ENCODE measurements around the gene ZPBP. TPM values are rescaled to one million over a fixed set of nuclear protein-coding genes. Genes with fewer than 3 reads are reported as not detected.

Gene ZPBP, protein sequence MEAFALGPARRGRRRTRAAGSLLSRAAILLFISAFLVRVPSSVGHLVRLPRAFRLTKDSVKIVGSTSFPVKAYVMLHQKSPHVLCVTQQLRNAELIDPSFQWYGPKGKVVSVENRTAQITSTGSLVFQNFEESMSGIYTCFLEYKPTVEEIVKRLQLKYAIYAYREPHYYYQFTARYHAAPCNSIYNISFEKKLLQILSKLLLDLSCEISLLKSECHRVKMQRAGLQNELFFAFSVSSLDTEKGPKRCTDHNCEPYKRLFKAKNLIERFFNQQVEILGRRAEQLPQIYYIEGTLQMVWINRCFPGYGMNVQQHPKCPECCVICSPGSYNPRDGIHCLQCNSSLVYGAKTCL
- total RNA-seq = not detected
- long read RNA-seq = 0 reads

DNA sequence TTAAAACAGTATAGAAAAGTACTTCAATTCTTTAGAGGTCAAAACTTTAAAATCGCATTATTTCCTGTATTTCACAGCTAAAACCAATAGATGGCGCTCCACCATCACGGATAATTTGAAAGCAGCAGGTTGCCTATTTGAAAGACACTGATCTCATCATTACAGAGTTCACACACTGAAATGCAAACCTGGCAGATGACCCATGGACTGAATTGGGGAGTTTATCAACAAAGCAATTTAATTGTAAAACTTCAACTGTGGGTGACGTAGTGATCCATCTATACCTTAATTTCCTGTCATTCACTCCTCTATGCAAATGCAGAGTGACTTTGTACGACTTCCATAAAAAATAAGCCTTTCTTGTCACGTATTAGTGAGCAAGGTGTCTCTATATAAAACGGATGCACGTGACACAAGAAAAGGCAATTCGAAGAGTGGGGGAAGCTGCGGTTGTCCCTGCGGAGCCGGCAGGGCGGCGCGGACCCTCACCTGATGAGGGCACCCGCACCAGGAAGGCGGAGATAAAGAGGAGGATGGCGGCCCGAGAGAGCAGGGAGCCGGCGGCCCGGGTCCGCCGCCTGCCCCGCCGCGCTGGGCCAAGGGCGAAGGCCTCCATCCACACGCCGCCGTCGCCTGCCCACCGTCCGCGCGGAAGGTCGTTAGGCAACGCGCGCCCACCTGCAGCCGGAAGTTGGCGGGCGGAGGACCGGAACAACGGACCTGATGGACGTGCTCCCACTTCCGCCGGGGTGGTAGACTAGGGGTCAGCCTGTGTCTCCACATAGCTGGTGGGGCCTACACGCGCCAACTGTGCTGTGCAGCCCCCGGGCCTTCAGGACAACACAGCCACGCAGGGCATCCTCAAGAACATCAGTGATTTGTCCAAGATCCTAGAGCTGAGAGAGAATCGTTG lies at the start of gene ZPBP:
TSS of gene ZPBP (minus strand) at position 668 of the 913 bp plus-strand sequence. CDS start at position 616, 52 bp downstream.
- H3K4me1 ChIP-seq = no peaks in the 10 kb centered on the region
- peak within 1 kb of the TSS; percentile 51 for H3K4me3 ChIP-seq
- intact Hi-C loops (cut with DNase I) = no loop called here
- TF ChIP-seq, protein P1, sequence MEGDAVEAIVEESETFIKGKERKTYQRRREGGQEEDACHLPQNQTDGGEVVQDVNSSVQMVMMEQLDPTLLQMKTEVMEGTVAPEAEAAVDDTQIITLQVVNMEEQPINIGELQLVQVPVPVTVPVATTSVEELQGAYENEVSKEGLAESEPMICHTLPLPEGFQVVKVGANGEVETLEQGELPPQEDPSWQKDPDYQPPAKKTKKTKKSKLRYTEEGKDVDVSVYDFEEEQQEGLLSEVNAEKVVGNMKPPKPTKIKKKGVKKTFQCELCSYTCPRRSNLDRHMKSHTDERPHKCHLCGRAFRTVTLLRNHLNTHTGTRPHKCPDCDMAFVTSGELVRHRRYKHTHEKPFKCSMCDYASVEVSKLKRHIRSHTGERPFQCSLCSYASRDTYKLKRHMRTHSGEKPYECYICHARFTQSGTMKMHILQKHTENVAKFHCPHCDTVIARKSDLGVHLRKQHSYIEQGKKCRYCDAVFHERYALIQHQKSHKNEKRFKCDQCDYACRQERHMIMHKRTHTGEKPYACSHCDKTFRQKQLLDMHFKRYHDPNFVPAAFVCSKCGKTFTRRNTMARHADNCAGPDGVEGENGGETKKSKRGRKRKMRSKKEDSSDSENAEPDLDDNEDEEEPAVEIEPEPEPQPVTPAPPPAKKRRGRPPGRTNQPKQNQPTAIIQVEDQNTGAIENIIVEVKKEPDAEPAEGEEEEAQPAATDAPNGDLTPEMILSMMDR (IDR thresholded peaks at IDR 0.05) = peak; percentile 77
- H3K27ac ChIP-seq = no peak within 1 kb of the TSS
- H3K36me3 ChIP-seq = no peaks in the 10 kb centered on the region
- H3K27me3 ChIP-seq = no peaks in the 10 kb centered on the region
- no peaks in the 10 kb centered on the region for H3K9me3 ChIP-seq
- peak; percentile 70 for DNase-seq
- peak; percentile 86 for ATAC-seq

DNA sequence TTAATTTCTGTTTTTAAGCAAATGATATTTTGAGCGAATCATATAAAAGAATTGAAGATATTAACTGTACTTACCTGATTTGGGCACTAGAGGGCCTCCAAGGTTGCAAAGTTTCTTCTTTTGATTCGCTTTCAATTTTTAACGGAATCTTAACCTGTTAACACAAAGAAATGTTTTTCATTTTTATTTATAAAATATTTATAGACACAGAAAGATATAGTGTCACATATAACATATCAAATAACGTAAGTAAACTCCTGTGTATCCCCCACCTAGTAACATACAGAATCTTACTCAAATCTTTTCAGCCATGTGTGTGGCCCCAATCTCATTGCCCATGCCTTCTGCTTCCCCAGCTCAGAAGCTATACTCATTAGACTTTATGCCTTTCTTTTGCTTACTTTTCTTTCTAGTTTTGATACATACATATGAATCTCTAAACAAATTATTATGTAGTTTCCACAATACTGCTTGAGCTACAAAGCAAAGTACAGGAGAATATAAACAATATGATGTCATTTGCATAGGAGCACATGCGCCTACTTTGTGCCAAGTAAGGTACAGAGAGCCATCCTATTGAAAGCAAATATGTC lies 49.5 kb upstream of the ZPBP start:
- DNase-seq = no peak
- ATAC-seq = peak; percentile 52
- Histone ChIP-seq H3K4me1 (no peaks in the 10 kb centered on the region), H3K27me3 (no peaks in the 10 kb centered on the region), H3K27ac (no peak overlapping the region), H3K4me3 (no peak overlapping the region), H3K9me3 (no peaks in the 10 kb centered on the region), H3K36me3 (no peaks in the 10 kb centered on the region)
- intact Hi-C loops (cut with DNase I) = no loop called here
- TF ChIP-seq, protein P1 (IDR thresholded peaks at IDR 0.05) = peak; percentile 76

DNA sequence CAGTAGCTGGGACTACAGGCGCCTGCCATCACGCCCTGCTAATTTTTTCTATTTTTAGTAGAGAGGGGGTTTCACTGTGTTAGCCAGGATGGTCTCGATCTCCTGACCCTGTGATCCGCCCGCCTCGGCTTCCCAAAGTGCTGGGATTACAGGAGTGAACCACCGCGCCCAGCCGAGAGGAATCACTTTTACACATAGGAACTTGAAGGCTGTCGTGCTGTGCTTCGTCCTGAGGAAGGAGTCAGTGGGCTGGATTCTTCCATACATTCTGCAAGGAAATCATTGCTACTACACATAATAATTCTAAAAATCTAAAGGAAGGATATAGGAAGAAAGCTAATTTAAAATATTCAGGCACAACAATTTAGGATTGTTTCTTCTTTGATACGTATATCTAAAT lies 48.8 kb upstream of the ZPBP start:
- no peak for ATAC-seq
- Histone ChIP-seq H3K27me3 (no peaks in the 10 kb centered on the region), H3K4me1 (no peaks in the 10 kb centered on the region), H3K9me3 (no peaks in the 10 kb centered on the region), H3K36me3 (no peaks in the 10 kb centered on the region), H3K27ac (no peak overlapping the region), H3K4me3 (no peak overlapping the region)
- DNase-seq = no peak
- TF ChIP-seq, protein P1 (IDR thresholded peaks at IDR 0.05) = no peak
- intact Hi-C loops (cut with DNase I) = no loop called here

DNA sequence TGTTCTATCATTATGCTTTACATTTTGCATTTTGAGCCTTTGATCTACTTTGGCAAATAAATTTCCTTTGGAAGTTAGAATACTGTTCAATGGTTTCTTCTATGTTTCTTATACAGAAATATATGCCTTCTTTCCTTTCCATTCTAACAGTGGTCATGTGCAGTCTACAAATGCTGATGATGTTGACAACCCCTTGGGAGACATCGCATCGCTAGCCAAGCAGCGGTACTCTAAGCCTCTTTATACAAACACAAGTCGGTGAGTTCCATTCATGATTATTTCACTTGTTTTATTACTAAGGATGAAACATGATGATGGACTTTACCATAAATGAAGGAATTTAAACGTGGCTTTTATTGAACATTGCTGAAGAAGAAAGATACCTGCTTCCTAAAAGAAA lies 48.1 kb upstream of the ZPBP start:
- no peak overlapping the region for H3K27ac ChIP-seq
- no peaks in the 10 kb centered on the region for H3K4me1 ChIP-seq
- ATAC-seq (no peak), DNase-seq (no peak)
- intact Hi-C loops (cut with DNase I) = no loop called here
- no peaks in the 10 kb centered on the region for H3K27me3 ChIP-seq
- no peak overlapping the region for H3K4me3 ChIP-seq
- TF ChIP-seq, protein P1 (IDR thresholded peaks at IDR 0.05) = no peak
- H3K36me3 ChIP-seq = no peaks in the 10 kb centered on the region
- H3K9me3 ChIP-seq = no peaks in the 10 kb centered on the region

DNA sequence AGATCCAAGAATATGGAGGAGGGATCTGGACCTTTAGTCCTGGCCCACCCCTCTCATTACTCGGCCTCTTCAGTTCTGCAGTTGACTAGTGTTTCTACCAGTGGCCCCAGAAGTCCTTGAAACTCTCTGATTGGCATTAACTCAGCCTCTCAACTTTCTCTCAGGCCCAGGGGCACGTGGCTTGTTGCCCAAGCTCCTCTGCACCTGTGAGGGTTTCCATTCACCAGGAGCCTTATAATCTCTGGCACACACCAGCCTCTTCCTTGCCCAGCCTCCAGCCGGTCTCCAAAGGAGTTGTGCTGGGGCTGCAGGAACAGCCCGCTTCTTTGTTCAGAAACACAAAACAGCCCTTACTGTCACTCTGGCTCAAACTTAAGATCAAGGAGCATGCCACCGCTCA lies 47.6 kb upstream of the ZPBP start:
- Histone ChIP-seq H3K4me1 (no peaks in the 10 kb centered on the region), H3K4me3 (no peak overlapping the region), H3K9me3 (no peaks in the 10 kb centered on the region), H3K36me3 (no peaks in the 10 kb centered on the region), H3K27me3 (no peaks in the 10 kb centered on the region), H3K27ac (no peak overlapping the region)
- ATAC-seq (no peak), DNase-seq (no peak)
- intact Hi-C loops (cut with DNase I) = no loop called here
- TF ChIP-seq, protein P1 (IDR thresholded peaks at IDR 0.05) = no peak

Data from upper lobe of right lung (tissue), 1 donor.